Lower lobe of right lung (tissue), 2 donors: ENCODE results near the gene MAPKAP1. TPM values are rescaled to one million over a fixed set of nuclear protein-coding genes. Genes with fewer than 3 reads are reported as not detected.

ENCODE experiments used
- ATAC-seq, 2 donors: fragments of 200-7000 bp; cut with Tn5 transposase; one replicate each; pipeline ENCODE4 v1.9.1; 2020 to 2022; ENCODE audit warnings: mild to moderate bottlenecking in 2 of 2, moderate library complexity in 2 of 2
- DNase-seq: peaks from one replicate; pipeline ENCODE4 v3.0.0-alpha.2; 2020
- H3K27ac ChIP-seq: fragments of 200-600 bp; one replicate; pipeline ENCODE4 v1.8.0; 2022
- H3K27me3 ChIP-seq: fragments of 200-600 bp; one replicate; pipeline ENCODE4 v1.8.0; 2022; ENCODE audit warnings: low read depth
- H3K36me3 ChIP-seq: fragments of 200-600 bp; one replicate; pipeline ENCODE4 v1.8.0; 2022; ENCODE audit warnings: mild to moderate bottlenecking
- H3K4me1 ChIP-seq: fragments of 200-600 bp; one replicate; pipeline ENCODE4 v1.8.0; 2022
- H3K4me3 ChIP-seq: fragments of 200-600 bp; one replicate; pipeline ENCODE4 v1.8.0; 2022; ENCODE audit warnings: mild to moderate bottlenecking
- H3K9me3 ChIP-seq: fragments of 200-600 bp; one replicate; pipeline ENCODE4 v1.8.0; 2022
- CTCF ChIP-seq: fragments of 200-600 bp; IDR thresholded peaks from one replicate; pipeline ENCODE4 v1.8.0; 2022; ENCODE audit warnings: antibody characterized with exemption, mild to moderate bottlenecking
- intact Hi-C: fragments of 100-400 bp; cut with DNase I; formaldehyde crosslinking; loops from one replicate; pipeline ENCODE4 v1.11.0; 2022
- total RNA-seq: library from RNA; stranded (reverse); fragmentation: NEBNext Ultra II Directional; extraction: Animal tissue kit (Norgen Biotek cat#: 25700); gene quantifications from one replicate; pipeline ENCODE4 v1.2.1, GENCODE V29; 2021
- donor health status: DM: no; HTN: yes; CAD: no; lungs with severe emphysema.

Gene MAPKAP1
- total RNA-seq, 1 donor from 2014 or later: 71.5 TPM

DNA sequence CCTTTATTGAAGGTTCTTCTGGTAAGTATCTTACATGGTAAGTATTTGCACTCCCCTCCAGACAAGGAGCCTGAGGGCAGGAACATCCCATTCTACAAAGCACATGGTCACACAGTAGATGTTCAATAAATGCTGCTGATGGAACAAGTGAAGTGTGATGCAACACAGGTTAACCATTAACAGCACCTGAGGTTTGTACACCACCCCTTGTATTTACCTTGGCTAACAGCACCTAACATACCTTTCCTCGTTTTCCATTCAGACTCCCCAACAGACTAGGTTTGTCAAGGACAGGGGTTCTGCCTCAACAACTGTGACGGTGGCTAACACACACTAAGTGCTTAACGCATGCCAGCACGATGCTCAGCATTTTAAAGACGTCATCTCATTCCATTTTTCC lies 213.6 kb downstream of the MAPKAP1 start:
- no peaks in the 10 kb centered on the region for H3K4me1 ChIP-seq
- no peaks in the 10 kb centered on the region for H3K9me3 ChIP-seq
- TF ChIP-seq CTCF: no peak
- intact Hi-C loops: no loop called here
- H3K27ac ChIP-seq: no peak overlapping the region
- no peaks in the 10 kb centered on the region for H3K36me3 ChIP-seq
- H3K4me3 ChIP-seq: no peak overlapping the region
- ATAC-seq (peak; percentile 91 to 92), DNase-seq (no peak)
- H3K27me3 ChIP-seq: no peaks in the 10 kb centered on the region

- H3K9me3 ChIP-seq: no peaks in the 10 kb centered on the region
- no peak overlapping the region for H3K27ac ChIP-seq
- H3K4me1 ChIP-seq: no peaks in the 10 kb centered on the region
- H3K4me3 ChIP-seq: no peak overlapping the region
- DNase-seq (no peak), ATAC-seq (no peak)
- no peak for TF ChIP-seq CTCF
- intact Hi-C loops: no loop called here
- H3K27me3 ChIP-seq: no peaks in the 10 kb centered on the region
- H3K36me3 ChIP-seq: no peaks in the 10 kb centered on the region
These were observed 214.3 kb downstream of the MAPKAP1 start for GRCh38 chr9:125492719-125493118.

DNA sequence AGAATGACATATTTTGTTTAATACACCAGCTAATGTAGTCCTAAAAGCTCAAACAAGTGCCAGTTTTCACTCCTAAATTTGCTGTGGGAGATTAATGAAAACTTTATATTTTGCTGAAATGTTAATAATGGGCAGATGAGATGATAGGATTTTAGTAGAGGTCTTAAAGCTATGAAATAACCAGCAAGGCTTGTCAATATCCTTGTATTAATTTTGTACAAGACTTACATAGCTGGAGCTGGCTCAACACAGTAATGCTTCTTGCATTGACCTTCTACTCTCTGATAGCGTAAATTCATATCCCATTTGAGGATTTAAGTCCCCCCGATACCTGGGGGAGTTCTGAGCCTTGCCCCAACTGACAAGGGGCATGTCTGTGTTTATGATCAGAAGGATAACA lies 219.2 kb downstream of the MAPKAP1 start:
- H3K4me3 ChIP-seq: no peak overlapping the region
- peaks cover 14% of the 10 kb centered on the region for H3K36me3 ChIP-seq
- no peak overlapping the region for H3K27ac ChIP-seq
- DNase-seq (no peak), ATAC-seq (no peak)
- peaks cover 26% of the 10 kb centered on the region for H3K4me1 ChIP-seq
- no peaks in the 10 kb centered on the region for H3K27me3 ChIP-seq
- no peak for TF ChIP-seq CTCF
- H3K9me3 ChIP-seq: no peaks in the 10 kb centered on the region
- intact Hi-C loops: no loop called here

- TF ChIP-seq CTCF: no peak
- H3K27me3 ChIP-seq: no peaks in the 10 kb centered on the region
- peak; percentile 83 to 84 for ATAC-seq
- no peak overlapping the region for H3K4me3 ChIP-seq
- H3K36me3 ChIP-seq: peaks cover 16% of the 10 kb centered on the region
- H3K27ac ChIP-seq: no peak overlapping the region
- intact Hi-C loops: no loop called here
- peak; percentile 55 for DNase-seq
- H3K4me1 ChIP-seq: peaks cover 26% of the 10 kb centered on the region
- H3K9me3 ChIP-seq: no peaks in the 10 kb centered on the region
These were observed 220.4 kb downstream of the MAPKAP1 start for GRCh38 chr9:125486576-125486975.

GRCh38 chr9:125486152-125486508 lies 220.9 kb downstream of the MAPKAP1 start:
- DNase-seq (no peak), ATAC-seq (peak; percentile 29 to 30)
- no peak for TF ChIP-seq CTCF
- intact Hi-C loops: no loop called here
- Histone ChIP-seq H3K27me3 (no peaks in the 10 kb centered on the region), H3K4me1 (peaks cover 26% of the 10 kb centered on the region), H3K36me3 (peaks cover 18% of the 10 kb centered on the region), H3K27ac (no peak overlapping the region), H3K9me3 (no peaks in the 10 kb centered on the region), H3K4me3 (no peak overlapping the region)
